Measurements from ENCODE around the gene PTPRG.

GRCh38 chr3:61626484-61626883, 65.1 kb downstream of the PTPRG start:
- TF ChIP-seq CTCF (IDR thresholded peaks at IDR 0.05 in 2 of 3, conservative IDR thresholded peaks at IDR 0.05 in 1 of 3; ENCODE audit: control insufficient read depth in 2 of 3, extremely low read depth in 1 of 3, insufficient read depth in 1 of 3, low read depth in 3 of 3, low read length in 3 of 3) (no peak), HDAC6 (IDR thresholded peaks at IDR 0.05; ENCODE audit: unreplicated experiment) (no peak), NRF1 (conservative IDR thresholded peaks at IDR 0.05; ENCODE audit: low read depth, low read length) (no peak), REST (IDR thresholded peaks at IDR 0.05; ENCODE audit: low read depth, low read length) (no peak)
